ENCODE results near the gene PTPN3. TPM values are rescaled to one million over a fixed set of nuclear protein-coding genes. Genes with fewer than 3 reads are reported as not detected.
A peak's percentile ranks its signal among the peaks of the same experiment; 100 is the strongest.

Gene PTPN3
- total RNA-seq, 1 donor from 2014 or later, result 1.1 TPM

DNA sequence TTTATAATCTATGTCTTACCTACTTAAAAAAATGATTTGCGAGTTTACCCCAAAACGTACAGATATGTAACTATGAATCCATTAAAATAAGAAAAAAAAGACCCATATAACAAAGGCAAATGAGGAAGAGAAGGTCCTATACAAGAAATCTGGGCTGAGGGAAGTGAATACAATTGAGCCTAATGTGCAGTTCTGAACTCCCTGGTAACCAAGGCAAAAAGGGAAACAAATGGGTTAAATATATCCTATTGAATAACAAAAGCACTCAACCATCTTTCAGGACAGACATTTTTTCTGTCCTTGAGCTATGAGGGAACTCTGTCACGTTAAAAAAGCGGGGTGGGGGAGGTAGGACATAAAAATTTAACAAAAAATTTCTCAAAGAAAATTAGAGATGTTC lies 78.6 kb downstream of the PTPN3 start:
- Mint-ChIP-seq H3K4me3 (no peak overlapping the region), H3K27ac (ENCODE audit: unreplicated experiment) (peak overlapping the region; percentile 8), H3K9me3 (no peaks in the 10 kb centered on the region), H3K36me3 (ENCODE audit: low read depth) (no peaks in the 10 kb centered on the region), H3K4me1 (peaks cover 76% of the 10 kb centered on the region), H3K27me3 (ENCODE audit: low read depth) (no peaks in the 10 kb centered on the region)
- no peak for TF ChIP-seq CTCF (conservative IDR thresholded peaks at IDR 0.05)
- no peak for DNase-seq (ENCODE audit: low read depth, low spot score)

DNA sequence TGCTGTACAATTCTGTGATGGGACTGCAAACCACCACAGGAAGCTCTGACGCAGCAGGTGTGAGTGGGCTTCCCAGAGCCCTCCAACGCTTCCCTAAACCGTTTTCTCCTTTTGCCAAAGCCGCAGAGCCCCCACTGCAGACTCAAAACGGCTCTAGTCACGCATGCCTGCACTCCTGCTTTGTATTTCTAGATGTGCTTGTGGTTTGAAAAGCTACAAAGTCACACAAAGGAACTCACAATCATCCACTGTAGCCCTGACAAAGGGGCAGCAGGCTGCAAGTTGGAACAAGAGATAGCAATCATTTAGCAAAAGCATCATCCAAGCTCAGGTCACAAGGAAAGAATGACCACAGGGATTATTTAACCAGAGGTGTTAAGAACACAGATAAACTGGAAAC lies 79.3 kb downstream of the PTPN3 start:
- H3K27me3 Mint-ChIP-seq (ENCODE audit: low read depth), result no peaks in the 10 kb centered on the region
- DNase-seq (ENCODE audit: low read depth, low spot score), result no peak
- no peaks in the 10 kb centered on the region for H3K36me3 Mint-ChIP-seq (ENCODE audit: low read depth)
- H3K9me3 Mint-ChIP-seq, result no peaks in the 10 kb centered on the region
- peaks cover 75% of the 10 kb centered on the region for H3K4me1 Mint-ChIP-seq
- TF ChIP-seq CTCF (conservative IDR thresholded peaks at IDR 0.05), result no peak
- peak overlapping the region; percentile 13 for H3K4me3 Mint-ChIP-seq
- peak overlapping the region; percentile 83 for H3K27ac Mint-ChIP-seq (ENCODE audit: unreplicated experiment)

DNA sequence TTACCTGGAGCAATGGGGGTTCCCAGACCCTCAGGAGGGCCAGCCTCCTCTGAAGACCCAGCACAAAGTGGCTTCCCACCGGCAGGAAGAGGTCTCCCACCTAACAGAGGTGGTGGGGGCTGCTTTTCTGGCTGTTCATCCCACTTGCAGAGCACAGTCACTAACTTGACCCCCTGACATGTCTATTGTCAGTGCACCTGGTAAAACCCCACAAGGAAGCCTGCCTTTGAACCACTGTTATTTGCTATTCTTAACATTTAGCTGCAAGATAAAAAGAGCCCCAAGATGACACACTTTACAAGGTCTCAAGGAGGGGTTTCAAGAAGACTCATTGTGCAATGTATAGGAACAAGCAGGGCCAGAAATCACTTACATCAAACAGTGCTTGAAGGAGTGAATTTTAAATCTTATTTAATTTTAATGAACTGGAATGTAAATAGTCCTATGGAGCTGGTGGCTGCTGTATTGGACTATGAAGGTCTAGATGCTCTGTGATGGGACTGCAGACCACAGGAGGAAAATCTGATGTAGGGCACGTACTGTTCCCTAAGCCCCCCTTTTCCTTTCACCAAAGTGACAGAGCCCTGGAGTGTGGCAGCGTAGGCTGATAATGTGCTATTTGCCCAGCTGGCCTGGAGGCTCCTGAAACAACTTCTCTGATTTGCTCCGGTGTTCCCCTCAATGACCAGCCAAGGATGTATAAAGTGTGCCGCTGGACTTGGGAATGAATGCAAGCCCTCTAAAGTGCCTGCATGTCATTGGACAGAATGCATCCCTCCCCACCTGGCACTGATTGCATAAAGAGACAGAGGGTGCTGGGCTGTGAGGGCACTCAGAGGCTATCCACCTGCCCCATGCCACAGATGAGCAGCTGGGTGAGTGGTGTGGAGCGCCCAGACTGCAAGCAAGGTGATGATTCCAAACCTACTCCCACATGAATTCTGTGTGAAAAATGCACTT lies 80.2 kb downstream of the PTPN3 start:
- Mint-ChIP-seq H3K36me3 (ENCODE audit: low read depth) (no peaks in the 10 kb centered on the region), H3K27me3 (ENCODE audit: low read depth) (no peaks in the 10 kb centered on the region), H3K9me3 (no peaks in the 10 kb centered on the region), H3K27ac (ENCODE audit: unreplicated experiment) (peak overlapping the region; percentile 44), H3K4me1 (peaks cover 69% of the 10 kb centered on the region), H3K4me3 (no peak overlapping the region)
- no peak for DNase-seq (ENCODE audit: low read depth, low spot score)
- TF ChIP-seq CTCF (conservative IDR thresholded peaks at IDR 0.05), result no peak

DNA sequence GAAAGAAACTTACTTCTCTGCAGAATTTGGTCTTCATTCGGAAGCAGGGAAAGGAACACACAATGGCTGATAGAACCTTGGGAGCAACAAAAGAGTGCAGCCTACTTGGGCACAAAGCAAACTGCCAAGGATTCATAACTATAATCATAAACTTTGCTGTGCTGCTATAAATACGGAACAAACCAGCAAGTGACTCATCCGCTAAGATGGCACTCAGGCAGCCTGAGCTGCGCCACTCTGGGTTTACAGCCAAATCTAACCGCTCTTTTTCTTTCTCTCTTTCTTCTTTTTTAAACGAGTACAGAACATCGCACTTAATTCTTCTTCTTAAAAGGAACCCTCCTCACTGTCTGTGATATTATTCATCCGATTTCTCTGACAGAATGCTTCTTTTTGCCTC lies 81.1 kb downstream of the PTPN3 start:
- Mint-ChIP-seq H3K27me3 (ENCODE audit: low read depth) (no peaks in the 10 kb centered on the region), H3K4me3 (no peak overlapping the region), H3K4me1 (peaks cover 61% of the 10 kb centered on the region)

DNA sequence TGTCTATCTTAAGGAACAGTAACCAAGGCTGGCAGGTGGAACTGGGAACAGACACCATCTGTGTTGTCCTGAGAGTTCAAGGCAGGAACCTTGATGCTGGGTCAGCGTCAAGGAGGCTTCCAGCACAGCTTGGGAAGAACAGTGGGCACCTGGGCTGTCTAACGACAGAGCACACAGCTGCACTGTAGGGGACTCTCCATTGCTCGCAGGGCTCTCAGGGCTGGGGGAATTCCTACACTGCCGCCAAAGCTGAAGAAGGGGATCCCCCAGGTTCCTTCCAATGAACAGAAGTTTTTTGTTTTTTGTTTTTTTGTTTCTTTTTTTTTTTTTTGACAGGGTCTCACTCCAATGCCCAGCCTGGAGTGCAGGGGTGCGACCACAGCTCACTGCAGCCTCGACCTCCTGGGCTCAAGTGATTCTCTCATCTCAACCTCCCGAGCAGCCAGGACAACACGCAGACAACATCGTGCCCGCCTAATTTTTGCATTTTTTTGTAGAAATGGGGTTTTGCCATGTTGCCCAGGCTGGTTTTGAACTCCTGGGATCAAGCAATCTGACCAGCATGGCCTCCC lies 81.9 kb downstream of the PTPN3 start:
- no peaks in the 10 kb centered on the region for H3K36me3 Mint-ChIP-seq (ENCODE audit: low read depth)
- H3K27me3 Mint-ChIP-seq (ENCODE audit: low read depth), result no peaks in the 10 kb centered on the region
- peaks cover 58% of the 10 kb centered on the region for H3K4me1 Mint-ChIP-seq
- no peak for DNase-seq (ENCODE audit: low read depth, low spot score)
- H3K9me3 Mint-ChIP-seq, result no peaks in the 10 kb centered on the region
- H3K27ac Mint-ChIP-seq (ENCODE audit: unreplicated experiment), result no peak overlapping the region
- H3K4me3 Mint-ChIP-seq, result no peak overlapping the region
- no peak for TF ChIP-seq CTCF (conservative IDR thresholded peaks at IDR 0.05)

More for the DNA sequence above, 81.1 kb downstream of the PTPN3 start:
- Mint-ChIP-seq H3K27ac (ENCODE audit: unreplicated experiment) (no peak overlapping the region), H3K9me3 (no peaks in the 10 kb centered on the region), H3K36me3 (ENCODE audit: low read depth) (no peaks in the 10 kb centered on the region)
- no peak for DNase-seq (ENCODE audit: low read depth, low spot score)
- no peak for TF ChIP-seq CTCF (conservative IDR thresholded peaks at IDR 0.05)

Measured in neural crest cell (in vitro differentiated cells).